GM12878 (cell line): Measurements from ENCODE around the gene CDH20.

ENCODE experiments used
- CBFB ChIP-seq: IDR thresholded peaks from 2 replicates; pipeline ENCODE4 v1.6.1; 2016; ENCODE audit warnings: antibody characterized with exemption, low read depth
- CBX5 ChIP-seq: sonication (generic); IDR thresholded peaks from 2 replicates; pipeline ENCODE4 v1.6.1; 2016; ENCODE audit warnings: low read depth, moderate library complexity, mild to moderate bottlenecking, inconsistent platforms
- CEBPZ ChIP-seq: fragments of 150-350 bp; IDR thresholded peaks from 2 replicates; pipeline ENCODE4 v1.6.1; 2016; ENCODE audit warnings: low read depth, low read length
- JUND ChIP-seq: IDR thresholded peaks from 2 replicates; pipeline ENCODE4 v1.6.1; 2012; ENCODE audit warnings: low read depth, mild to moderate bottlenecking, low read length, improper control_type of control experiment, moderate library complexity
- POLR2A ChIP-seq: IDR thresholded peaks from 2 replicates; pipeline ENCODE4 v1.6.1; 2011; ENCODE audit warnings: low read depth, mild to moderate bottlenecking, low read length
- REST ChIP-seq: IDR thresholded peaks from 2 replicates; pipeline ENCODE4 v1.6.1; 2012; ENCODE audit warnings: mild to moderate bottlenecking, low read depth, low read length
- SMAD1 ChIP-seq: fragments of 450-650 bp; IDR thresholded peaks from 2 replicates; pipeline ENCODE4 v1.6.1; 2018; ENCODE audit warnings: mild to moderate bottlenecking, low read depth; ENCODE audit not compliant: partially characterized antibody
- TAF1 ChIP-seq: IDR thresholded peaks from 2 replicates; pipeline ENCODE4 v1.6.1; 2011; ENCODE audit warnings: mild to moderate bottlenecking, low read depth, low read length, borderline replicate concordance
- ZNF592 ChIP-seq: fragments of 450-650 bp; IDR thresholded peaks from 2 replicates; pipeline ENCODE4 v1.6.1; 2017; ENCODE audit warnings: mild to moderate bottlenecking, moderate library complexity

- TF ChIP-seq TAF1 (no peak), CEBPZ (no peak), SMAD1 (no peak), CBFB (no peak), CBX5 (no peak), ZNF592 (no peak), POLR2A (no peak), REST (no peak), JUND (no peak)
These were observed 164.2 kb downstream of the CDH20 start for GRCh38 chr18:61497422-61497821.
